NCI-H1694 treated with DMSO at 0.1 percent for 48 hours (cell line): ENCODE measurements around the gene ZNF628.

Experiments
- DNase-seq: peaks from one replicate; lab custom pipeline; 2025; lab: John Stamatoyannopoulos, UW

The ZNF628 gene

GRCh38 chr19:55465460-55466240 lies 10.8 kb upstream of the ZNF628 start:
- DNase-seq: no peak

- no peak for DNase-seq
Measured at GRCh38 chr19:55466241-55466614, 10.2 kb upstream of the ZNF628 start.

- no peak for DNase-seq
Measured at GRCh38 chr19:55467236-55468053, 9.0 kb upstream of the ZNF628 start.

GRCh38 chr19:55468054-55468393 lies 8.4 kb upstream of the ZNF628 start:
- no peak for DNase-seq

- DNase-seq: no peak
Measured at GRCh38 chr19:55471266-55471665, 5.2 kb upstream of the ZNF628 start.

- DNase-seq: no peak
Measured at GRCh38 chr19:55472463-55472862, 4.0 kb upstream of the ZNF628 start.

- no peak for DNase-seq
Measured at GRCh38 chr19:55473225-55474012, 3.0 kb upstream of the ZNF628 start.

GRCh38 chr19:55474269-55475265 lies 1.9 kb upstream of the ZNF628 start:
- DNase-seq: no peak

- DNase-seq: no peak
Measured at GRCh38 chr19:55477905-55478304, 1.5 kb downstream of the ZNF628 start.

- no peak for DNase-seq
Measured at GRCh38 chr19:55478364-55478763, 1.9 kb downstream of the ZNF628 start.

- no peak for DNase-seq
Measured at GRCh38 chr19:55479045-55479444, 2.6 kb downstream of the ZNF628 start.

GRCh38 chr19:55479451-55480230 lies 3.2 kb downstream of the ZNF628 start:
- no peak for DNase-seq

- no peak for DNase-seq
Measured at GRCh38 chr19:55481148-55481793, 4.9 kb downstream of the ZNF628 start.

- DNase-seq: no peak
Measured at GRCh38 chr19:55481794-55482155, 5.4 kb downstream of the ZNF628 start.

- no peak for DNase-seq
Measured at GRCh38 chr19:55482156-55482961, 5.9 kb downstream of the ZNF628 start.

- DNase-seq: no peak
Measured at GRCh38 chr19:55482967-55483705, 6.7 kb downstream of the ZNF628 start.

GRCh38 chr19:55483706-55484592 lies 7.5 kb downstream of the ZNF628 start:
- no peak for DNase-seq
